GM10266 (cell line): ENCODE measurements around the gene NTRK1.
A peak's percentile ranks its signal among the peaks of the same experiment; 100 is the strongest.

Experiments used
- DNase-seq: peaks from one replicate; pipeline ENCODE4 v3.0.0; 2012; ENCODE audit errors: extremely low spot score
- TF ChIP-seq, protein P1 (sequence below): IDR thresholded peaks from 2 replicates; pipeline ENCODE4 v1.5.1; 2012; ENCODE audit warnings: mild to moderate bottlenecking, low read depth; ENCODE audit not compliant: control insufficient read depth, insufficient read depth; ENCODE audit errors: missing control alignments

The NTRK1 gene

DNA sequence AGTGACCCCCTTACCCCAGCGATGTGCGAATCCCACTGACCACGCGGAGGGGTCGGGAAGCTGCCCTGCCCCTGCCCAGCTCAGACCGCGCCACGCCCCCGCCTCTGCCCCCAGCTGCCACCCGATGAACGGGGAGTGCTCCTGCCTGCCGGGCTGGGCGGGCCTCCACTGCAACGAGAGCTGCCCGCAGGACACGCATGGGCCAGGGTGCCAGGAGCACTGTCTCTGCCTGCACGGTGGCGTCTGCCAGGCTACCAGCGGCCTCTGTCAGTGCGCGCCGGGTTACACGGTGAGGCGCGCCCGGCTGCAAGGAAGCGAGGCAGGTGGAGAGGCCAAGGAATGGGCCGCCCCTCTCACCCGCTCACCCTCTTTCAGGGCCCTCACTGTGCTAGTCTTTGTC is 47.9 kb downstream of the NTRK1 start:
- no peak for DNase-seq
- TF ChIP-seq, protein P1, sequence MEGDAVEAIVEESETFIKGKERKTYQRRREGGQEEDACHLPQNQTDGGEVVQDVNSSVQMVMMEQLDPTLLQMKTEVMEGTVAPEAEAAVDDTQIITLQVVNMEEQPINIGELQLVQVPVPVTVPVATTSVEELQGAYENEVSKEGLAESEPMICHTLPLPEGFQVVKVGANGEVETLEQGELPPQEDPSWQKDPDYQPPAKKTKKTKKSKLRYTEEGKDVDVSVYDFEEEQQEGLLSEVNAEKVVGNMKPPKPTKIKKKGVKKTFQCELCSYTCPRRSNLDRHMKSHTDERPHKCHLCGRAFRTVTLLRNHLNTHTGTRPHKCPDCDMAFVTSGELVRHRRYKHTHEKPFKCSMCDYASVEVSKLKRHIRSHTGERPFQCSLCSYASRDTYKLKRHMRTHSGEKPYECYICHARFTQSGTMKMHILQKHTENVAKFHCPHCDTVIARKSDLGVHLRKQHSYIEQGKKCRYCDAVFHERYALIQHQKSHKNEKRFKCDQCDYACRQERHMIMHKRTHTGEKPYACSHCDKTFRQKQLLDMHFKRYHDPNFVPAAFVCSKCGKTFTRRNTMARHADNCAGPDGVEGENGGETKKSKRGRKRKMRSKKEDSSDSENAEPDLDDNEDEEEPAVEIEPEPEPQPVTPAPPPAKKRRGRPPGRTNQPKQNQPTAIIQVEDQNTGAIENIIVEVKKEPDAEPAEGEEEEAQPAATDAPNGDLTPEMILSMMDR, result no peak

DNA sequence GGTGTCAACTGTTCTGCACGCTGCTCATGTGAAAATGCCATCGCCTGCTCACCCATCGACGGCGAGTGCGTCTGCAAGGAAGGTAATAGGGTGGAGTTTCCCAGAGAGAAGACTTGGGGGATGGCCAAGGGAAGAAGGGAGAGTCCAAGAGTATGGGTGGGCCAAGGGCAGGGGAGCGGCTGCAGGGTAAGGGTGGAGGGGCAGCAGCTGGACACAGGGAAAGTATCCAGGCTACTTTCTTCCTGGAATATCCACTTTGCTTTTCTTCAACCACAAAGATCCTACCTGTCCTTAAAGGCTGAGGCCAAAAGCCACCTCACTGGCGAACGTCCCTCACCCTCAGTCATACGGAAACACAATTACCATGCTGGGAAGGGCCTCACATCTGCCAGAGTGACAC is 48.3 kb downstream of the NTRK1 start:
- DNase-seq, result no peak
- TF ChIP-seq, protein P1, result no peak

DNA sequence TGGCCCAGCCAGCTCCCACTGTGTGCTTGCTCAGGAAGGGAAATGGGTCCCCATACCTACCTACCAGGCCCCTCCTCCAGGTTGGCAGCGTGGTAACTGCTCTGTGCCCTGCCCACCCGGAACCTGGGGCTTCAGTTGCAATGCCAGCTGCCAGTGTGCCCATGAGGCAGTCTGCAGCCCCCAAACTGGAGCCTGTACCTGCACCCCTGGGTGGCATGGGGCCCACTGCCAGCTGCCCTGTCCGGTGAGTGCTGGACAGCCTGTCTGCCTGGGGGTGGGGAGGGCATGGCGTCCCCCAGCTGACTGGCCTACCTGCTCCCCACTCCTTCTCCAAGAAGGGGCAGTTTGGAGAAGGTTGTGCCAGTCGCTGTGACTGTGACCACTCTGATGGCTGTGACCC is 49.0 kb downstream of the NTRK1 start:
- DNase-seq, result no peak
- TF ChIP-seq, protein P1, result no peak

DNA sequence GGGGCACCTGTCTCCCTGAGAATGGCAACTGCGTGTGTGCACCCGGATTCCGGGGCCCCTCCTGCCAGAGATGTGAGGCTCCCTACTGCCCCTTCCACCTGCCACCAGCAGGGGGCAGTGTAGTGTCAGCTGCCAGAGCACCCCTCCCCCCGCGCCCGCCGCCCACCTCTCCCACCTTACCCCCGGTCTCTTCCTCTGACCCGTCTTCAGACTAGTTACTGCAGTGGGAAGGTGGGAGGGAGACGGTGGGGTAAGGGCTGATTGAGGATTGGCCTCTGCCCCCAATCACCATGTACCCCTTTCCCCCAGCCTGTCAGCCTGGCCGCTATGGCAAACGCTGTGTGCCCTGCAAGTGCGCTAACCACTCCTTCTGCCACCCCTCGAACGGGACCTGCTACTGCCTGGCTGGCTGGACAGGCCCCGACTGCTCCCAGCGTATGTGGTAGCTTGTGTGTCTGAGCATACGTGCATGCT is 49.7 kb downstream of the NTRK1 start:
- DNase-seq, result peak; percentile 86
- TF ChIP-seq, protein P1, result peak; percentile 80

DNA sequence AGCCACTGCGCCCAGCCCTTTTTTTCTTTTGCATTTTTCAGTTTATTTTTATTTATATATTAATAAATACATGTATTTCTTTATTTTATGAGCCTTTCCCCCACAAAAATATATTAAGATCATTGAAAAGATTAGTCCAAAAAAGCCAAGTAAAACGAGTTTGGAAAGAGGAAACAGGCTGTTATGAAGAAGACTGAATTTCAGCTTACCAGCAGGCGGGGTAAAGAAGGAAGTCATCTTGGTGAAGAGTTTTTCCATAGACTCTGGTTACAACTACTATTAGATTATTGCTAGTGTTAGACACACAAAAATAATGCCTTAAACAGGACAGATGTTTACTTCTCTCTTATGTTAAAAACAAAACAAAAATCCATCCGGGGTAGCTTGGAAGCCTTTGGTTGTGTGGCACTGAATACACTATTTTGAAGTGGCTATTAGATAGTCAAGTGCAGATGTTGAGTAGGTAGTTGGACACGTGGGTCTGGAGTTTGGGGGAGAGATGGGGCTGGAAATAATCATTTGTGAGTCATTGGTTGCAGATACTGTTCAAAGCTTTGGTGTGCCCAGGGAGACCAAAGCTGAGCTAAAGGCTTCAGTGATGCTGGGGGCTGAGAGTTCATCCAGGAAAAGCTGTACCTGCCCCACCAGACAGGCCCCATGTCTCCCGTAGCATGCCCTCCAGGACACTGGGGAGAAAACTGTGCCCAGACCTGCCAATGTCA is 51.1 kb downstream of the NTRK1 start:
- TF ChIP-seq, protein P1, result no peak
- no peak for DNase-seq

DNA sequence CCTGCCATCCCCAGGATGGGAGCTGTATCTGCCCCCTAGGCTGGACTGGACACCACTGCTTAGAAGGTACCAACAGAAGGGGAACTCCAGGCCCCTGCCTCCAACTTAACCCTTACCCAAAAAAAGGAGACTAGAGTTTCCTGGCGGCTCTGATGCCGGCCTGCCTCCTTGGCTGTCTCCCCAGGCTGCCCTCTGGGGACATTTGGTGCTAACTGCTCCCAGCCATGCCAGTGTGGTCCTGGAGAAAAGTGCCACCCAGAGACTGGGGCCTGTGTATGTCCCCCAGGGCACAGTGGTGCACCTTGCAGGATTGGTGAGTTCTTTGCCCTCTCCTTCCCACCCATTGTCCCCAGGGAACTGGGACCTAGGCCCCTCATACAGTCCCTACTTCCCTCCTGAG is 51.6 kb downstream of the NTRK1 start:
- TF ChIP-seq, protein P1, result no peak
- no peak for DNase-seq
